Lower leg skin (tissue), 3 donors: ENCODE results near the gene ENAH.

Experiments used
- POLR2A ChIP-seq, 2 donors: fragments of 450-650 bp; IDR thresholded peaks; one replicate each; pipeline ENCODE4 v1.6.1; 2016 to 2017; ENCODE audit warnings: antibody characterized with exemption in 2 of 2, mild to moderate bottlenecking in 1 of 2, moderate library complexity in 1 of 2
- TF ChIP-seq, protein P1 (sequence below), 3 donors: fragments of 450-650 bp; IDR thresholded peaks; one replicate each; pipeline ENCODE4 v1.5.1; 2016; ENCODE audit warnings: antibody characterized with exemption in 3 of 3, mild to moderate bottlenecking in 3 of 3, moderate library complexity in 2 of 3

DNA sequence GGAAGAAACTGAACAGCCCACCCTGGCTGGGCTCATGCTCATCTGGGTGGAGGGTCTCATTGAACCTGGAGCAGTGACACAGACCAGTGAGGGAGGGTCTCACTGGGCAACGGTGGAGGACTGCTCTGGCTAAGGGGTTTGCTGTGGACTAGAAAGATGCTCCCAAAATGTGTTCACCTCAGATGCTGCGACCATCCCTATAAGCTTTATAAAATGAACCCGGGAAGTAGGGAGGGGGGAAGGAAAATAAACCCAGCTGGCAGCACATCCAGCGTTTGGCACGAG lies 190.6 kb downstream of the ENAH start:
- TF ChIP-seq, protein P1, sequence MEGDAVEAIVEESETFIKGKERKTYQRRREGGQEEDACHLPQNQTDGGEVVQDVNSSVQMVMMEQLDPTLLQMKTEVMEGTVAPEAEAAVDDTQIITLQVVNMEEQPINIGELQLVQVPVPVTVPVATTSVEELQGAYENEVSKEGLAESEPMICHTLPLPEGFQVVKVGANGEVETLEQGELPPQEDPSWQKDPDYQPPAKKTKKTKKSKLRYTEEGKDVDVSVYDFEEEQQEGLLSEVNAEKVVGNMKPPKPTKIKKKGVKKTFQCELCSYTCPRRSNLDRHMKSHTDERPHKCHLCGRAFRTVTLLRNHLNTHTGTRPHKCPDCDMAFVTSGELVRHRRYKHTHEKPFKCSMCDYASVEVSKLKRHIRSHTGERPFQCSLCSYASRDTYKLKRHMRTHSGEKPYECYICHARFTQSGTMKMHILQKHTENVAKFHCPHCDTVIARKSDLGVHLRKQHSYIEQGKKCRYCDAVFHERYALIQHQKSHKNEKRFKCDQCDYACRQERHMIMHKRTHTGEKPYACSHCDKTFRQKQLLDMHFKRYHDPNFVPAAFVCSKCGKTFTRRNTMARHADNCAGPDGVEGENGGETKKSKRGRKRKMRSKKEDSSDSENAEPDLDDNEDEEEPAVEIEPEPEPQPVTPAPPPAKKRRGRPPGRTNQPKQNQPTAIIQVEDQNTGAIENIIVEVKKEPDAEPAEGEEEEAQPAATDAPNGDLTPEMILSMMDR (IDR thresholded peaks at IDR 0.05) = no peak
- no peak for TF ChIP-seq POLR2A (IDR thresholded peaks at IDR 0.05)
